22Rv1 (cell line): ENCODE results near the gene SLC35F3.

Experiments used
- H3K27ac ChIP-seq: fragments of 450-650 bp; 2 replicates; pipeline ENCODE4 v1.5.1; 2017
- CTCF ChIP-seq: fragments of 450-650 bp; IDR thresholded peaks from 2 replicates; pipeline ENCODE4 v1.5.1; 2017; ENCODE audit warnings: mild to moderate bottlenecking
- ZFX ChIP-seq: fragments of 450-650 bp; IDR thresholded peaks from 2 replicates; pipeline ENCODE4 v1.6.1; 2017; ENCODE audit warnings: antibody characterized with exemption, borderline replicate concordance

Gene SLC35F3

DNA sequence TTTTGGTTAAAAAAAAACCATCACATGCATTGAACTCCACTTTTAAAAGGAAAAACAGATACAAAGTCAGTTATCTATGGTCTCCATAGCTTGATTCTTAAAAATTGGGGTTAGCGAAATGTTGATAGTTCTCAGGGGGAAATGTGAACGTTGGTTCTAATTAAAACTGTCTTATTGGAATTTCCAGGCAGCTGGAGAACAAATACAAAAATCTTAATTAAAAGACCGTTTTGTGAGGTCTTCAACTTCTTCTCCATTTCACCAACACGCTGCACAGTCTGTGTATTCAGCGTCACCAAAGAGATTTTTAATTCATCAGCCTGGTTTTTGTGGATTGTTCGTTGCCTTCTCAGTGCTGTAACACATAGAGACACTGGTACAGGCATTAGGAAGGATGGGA, 369.5 kb downstream of the SLC35F3 start:
- no peak overlapping the region for H3K27ac ChIP-seq
- TF ChIP-seq CTCF (no peak), ZFX (no peak)

GRCh38 chr1:234276151-234276788, 371.8 kb downstream of the SLC35F3 start:
- no peak for TF ChIP-seq CTCF
- no peak for TF ChIP-seq ZFX
- no peak overlapping the region for H3K27ac ChIP-seq

GRCh38 chr1:234277161-234277868, 372.8 kb downstream of the SLC35F3 start:
- no peak for TF ChIP-seq CTCF
- TF ChIP-seq ZFX, result no peak
- no peak overlapping the region for H3K27ac ChIP-seq

DNA sequence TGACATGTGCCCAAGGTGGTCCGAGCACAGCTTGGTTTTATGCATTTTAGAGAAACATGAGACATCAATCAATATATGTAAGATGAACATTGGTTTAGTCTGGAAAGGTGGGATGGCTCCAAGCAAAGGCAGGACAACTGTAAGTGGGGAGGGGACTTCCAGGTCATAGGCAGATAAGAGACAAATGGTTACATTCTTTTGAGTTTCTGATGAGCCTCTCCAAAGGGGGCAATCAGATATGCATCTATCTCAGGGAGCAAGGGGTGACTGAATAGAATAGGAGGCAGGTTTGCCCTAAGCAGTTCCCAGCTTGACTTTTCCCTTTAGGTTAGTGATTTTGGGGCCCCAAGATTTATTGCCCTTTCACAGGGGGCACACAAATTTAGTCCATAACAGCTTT, 374.5 kb downstream of the SLC35F3 start:
- no peak overlapping the region for H3K27ac ChIP-seq
- TF ChIP-seq ZFX (no peak), CTCF (no peak)

DNA sequence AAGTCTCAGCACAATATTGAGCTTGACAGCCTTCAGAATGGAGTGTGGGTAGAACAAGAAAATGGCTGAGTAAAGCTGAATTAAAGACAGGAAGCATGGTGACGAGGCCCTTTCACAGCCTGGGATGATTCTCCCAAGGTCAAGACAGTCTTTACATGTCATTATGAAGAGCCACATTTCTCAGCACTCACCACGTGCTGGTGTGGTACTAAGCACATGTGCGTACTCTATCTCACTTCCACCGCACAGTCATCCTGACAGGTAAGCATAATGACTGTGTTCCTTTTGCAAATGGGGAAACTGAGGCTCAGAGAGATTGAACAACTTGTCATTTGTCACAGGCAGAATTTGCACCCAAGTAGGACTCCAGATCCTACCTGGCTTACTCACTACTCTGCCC, 376.0 kb downstream of the SLC35F3 start:
- H3K27ac ChIP-seq, result no peak overlapping the region
- no peak for TF ChIP-seq CTCF
- no peak for TF ChIP-seq ZFX

- no peak overlapping the region for H3K27ac ChIP-seq
- TF ChIP-seq CTCF, result no peak
- TF ChIP-seq ZFX, result no peak
Measured at GRCh38 chr1:234281826-234282489, 377.5 kb downstream of the SLC35F3 start.

DNA sequence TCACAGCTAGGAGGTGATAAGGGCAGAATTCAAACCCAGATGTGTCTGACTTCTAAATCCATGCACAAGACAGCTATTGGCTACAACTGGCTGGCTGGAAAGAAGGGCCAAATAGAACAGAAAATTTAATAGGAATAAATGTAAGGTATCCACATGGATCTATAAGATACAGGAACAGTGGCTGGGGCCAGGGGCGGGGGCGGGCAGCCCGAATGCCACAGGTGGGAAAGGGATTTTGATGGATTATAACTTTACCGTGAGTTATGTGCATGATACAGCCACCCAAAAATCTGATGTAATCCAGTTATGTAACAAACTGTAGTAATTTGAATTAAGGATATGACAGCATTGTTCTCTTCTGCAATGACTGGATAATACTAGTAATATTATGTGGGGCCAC, 381.7 kb downstream of the SLC35F3 start:
- H3K27ac ChIP-seq, result no peak overlapping the region

More for the DNA sequence above, 381.7 kb downstream of the SLC35F3 start:
- no peak for TF ChIP-seq CTCF
- no peak for TF ChIP-seq ZFX
